ENCODE data around the gene ATM.
"Not testable (repeated sequence)": the region's sequence is repeated elsewhere in the genome, so short reads cannot be mapped to it uniquely, and the experiment has no call there.

Gene ATM

DNA sequence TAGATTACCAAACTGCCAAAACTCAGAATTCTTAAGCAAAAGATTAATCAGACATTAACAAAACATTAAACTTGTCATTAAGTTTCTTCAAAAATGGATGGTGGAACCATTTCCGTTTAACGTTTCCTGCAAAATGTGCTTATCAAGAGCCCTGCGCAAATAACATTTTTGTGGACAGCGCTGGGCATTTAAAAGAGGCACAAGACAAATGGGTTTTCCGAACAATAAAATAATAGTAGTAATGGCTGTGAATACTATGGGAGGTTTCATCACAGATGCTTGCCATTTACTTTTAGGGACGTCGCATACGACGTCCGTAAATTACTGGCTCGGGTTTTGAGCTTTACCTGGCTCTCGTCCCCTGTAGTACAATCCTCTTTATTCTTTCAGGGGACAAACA lies 1.5 kb upstream of the ATM start:
- no peak for DNase-seq

- no peak for DNase-seq
These were observed 825 bp upstream of the ATM start for GRCh38 chr11:108221911-108222573.

DNA sequence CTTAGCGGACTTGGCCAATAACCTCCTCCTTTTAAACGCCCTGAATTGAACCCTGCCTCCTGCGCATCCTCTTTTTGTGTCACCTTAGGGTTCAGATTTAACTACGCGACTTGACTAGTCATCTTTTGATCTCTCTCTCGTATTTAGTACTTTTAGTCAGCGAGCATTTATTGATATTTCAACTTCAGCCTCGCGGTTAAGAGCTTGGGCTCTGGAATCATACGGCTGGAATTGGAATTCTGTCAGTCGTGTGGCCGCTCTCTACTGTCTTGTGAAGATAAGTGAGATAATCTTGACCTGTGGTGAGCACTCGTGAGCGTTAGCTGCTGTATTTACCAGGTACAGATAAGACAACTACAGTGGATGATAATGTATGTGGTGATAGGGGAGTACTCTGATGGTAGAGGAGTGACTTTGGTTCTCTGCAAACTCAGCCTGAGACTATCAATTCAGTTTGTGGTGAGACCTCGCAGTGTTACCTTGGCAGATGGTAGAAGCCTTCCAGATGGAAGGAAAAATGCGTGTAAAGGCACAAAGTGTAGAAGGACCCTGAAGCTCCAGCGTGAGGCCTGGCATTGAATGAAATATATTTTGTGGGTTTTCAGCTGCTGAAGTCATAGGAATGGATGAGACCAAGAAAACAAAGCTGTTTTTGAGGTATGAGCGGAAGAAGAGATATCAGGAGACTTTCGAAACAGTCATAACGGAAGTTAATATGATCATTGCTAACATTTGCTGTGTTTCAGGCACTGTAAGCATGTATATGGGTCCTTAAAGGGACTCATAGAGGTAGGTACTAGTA lies 682 bp downstream of the ATM start:
- peak; percentile 88 for DNase-seq

- DNase-seq, result no peak
These were observed 1.5 kb downstream of the ATM start for GRCh38 chr11:108224366-108224765.

- peak; percentile 76 for DNase-seq
These were observed 2.3 kb downstream of the ATM start for GRCh38 chr11:108224911-108225786.

DNA sequence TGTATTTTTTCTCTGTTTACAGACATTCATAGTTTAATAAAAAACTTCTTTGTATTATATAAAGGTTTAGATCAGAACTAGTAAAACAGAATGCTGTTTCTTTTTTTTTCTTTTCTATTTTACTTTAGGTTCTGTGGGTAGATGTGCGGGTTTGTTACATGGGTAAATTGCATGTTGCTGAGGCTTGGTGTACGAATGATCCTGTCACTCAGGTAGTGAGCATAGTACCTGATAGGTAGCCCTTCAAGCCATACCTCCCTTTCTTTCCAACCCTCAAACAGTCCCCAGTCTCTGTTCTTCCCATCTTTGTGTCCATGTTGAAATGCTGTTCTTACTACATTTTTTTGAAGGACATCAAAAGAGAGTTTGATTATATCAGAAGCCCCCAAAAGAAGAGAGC lies 3.2 kb downstream of the ATM start:
- DNase-seq, result no peak

DNA sequence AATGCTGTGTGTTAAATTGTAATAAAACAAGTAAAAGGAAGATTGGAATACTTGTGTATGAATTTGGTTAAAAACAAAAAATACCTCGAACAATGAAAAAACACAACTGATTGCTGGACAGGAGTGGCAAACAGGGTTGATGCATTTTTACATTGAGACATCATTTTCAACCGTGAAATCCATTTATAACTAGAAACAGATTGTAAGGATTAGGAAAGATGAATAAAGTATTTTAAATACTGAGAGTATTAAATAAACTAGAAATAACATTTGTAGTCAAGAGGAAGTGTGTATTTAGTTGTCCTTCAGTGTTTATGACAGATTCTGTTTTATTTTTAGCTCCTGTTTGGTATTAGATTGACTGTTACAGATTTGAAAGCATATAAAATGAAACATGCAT lies 5.4 kb downstream of the ATM start:
- no peak for DNase-seq

DNA sequence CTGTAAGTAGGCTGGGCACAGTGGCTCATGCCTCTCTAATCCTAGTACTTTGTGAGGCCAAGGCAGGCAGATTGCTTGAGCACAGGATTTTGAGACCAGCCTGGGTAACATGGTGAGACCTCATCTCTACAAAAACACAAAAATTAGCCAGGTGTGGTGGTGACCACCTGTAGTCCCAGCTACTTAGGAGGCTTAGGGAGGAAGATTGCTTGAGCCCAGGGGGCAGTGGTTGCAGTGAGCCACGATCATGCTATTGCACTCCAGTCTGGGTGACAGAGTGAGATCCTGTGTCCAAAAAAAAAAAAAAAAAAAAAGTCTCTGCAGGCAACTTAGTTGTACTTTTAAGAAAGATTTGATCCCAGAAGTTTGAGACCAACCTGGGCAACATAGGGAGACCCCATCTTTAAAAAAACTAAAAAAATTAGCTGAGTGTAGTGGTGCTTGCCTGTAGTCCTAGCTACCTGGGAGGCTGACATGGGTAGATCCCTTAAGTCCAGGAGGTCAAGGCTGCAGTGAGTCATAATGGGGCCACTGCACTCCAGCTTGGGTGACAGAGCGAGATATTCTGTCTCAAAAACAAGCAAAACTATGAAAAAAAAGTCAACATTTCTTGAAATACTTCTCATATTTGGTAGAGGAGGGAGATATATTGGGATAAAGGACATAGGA lies 10.5 kb downstream of the ATM start:
- DNase-seq, result no peak

DNA sequence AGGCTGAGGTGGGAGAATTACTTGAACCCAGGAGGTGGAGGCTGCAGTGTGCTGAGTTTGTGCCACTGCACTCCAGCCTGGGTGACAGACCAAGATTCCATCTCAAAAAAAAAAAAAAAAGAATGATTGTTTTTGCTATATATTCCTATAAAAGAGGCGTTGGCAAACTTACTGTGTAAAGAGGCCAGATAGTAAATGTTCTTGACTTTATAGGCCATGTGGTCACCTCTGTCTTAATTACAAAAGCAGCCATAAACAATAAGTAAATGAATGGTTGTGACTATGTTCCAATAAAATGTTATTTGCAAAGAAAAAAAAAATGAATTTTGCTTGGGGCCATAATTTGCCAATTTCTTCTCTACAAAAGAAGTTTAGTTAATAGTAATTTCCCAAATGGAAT lies 12.3 kb downstream of the ATM start:
- no peak for DNase-seq

DNA sequence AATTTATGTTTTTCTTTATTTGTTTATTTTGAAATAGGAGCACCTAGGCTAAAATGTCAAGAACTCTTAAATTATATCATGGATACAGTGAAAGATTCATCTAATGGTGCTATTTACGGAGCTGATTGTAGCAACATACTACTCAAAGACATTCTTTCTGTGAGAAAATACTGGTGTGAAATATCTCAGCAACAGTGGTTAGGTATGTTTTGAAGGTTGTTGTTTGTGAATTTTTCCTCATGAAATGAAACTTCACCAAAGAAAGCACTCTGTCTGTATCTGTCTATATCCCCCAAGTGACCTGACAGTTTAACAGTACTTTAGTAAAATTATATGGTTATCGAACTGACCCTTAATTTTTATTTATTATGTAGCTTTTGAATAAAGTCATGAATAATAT lies 12.8 kb downstream of the ATM start:
- DNase-seq, result no peak

DNA sequence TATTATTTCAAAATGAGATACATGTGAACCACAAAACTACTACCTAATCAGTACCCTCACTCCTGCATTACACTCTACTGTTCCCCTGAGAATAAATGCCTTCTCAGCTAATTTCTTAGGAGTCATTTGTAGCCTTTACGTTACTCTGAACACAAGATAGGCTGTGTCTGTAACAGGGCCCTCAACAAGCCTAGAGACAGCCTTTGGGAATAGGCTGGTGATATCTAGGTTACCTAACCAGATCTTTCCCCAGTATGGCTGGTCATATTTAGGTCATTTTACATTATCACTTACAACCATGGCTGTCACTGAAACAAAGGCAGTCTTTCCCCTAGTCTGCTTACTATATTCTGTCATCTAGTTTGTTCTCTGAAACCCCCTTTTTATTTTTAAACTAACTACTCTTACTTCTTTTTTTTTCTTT lies 14.2 kb downstream of the ATM start:
- peak; percentile 52 for DNase-seq

DNA sequence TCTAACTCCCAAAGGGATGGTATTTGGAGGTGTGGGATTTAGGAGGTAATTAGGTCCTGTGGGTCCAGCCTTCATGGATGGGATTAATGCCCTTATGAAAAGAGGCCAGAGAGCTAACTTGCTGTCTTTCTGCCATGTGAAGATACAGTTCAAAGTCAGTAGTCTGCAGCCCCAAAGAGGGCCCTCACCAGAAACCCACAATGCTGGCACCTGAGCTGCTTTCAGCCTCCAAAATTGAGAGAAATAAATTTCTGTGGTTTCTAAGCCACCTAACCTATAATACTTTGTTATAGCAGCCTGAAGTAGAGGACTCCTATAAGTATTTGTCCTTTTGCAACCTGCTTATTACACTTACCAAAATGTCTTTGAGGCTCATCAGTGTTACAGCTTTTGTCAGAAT lies 16.2 kb downstream of the ATM start:
- DNase-seq, result no peak

- peak; percentile 50 for DNase-seq
These were observed 18.6 kb downstream of the ATM start for GRCh38 chr11:108241330-108242037.

GRCh38 chr11:108242422-108242821 lies 19.6 kb downstream of the ATM start:
- no peak for DNase-seq

GRCh38 chr11:108246308-108246707 lies 23.4 kb downstream of the ATM start:
- no peak for DNase-seq

DNA sequence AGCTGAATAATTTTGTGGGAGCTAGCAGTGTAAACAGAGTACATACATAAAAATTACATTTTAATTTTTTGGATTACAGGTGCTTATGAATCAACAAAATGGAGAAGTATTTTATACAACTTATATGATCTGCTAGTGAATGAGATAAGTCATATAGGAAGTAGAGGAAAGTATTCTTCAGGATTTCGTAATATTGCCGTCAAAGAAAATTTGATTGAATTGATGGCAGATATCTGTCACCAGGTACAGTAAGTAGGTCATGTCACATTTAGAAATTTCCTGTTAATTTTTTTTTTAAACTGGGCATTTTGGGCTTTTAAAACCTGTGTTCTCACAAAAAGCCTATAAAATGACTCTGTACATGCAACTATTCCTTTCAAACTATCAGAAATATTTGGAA lies 24.0 kb downstream of the ATM start:
- no peak for DNase-seq

DNA sequence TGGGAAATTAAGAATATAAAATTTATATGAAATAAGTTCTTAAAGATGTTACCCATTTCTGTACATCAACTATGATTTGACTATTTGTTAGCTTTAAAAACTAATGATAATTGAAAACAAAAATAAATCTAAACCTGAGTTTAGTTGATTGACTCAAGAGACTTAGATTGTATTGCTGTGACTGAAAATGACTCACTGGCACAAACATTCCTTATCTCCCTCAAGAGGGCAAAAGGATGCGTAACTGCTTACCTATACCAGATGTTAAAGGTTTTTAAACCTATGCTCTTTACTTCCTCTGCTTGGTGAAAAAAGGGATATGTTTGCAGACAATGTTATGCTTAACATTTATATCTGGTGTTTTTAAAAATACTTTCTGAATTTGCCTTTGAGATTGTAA lies 30.3 kb downstream of the ATM start:
- DNase-seq, result no peak

GRCh38 chr11:108269583-108269982 lies 46.7 kb downstream of the ATM start:
- no peak for DNase-seq

DNA sequence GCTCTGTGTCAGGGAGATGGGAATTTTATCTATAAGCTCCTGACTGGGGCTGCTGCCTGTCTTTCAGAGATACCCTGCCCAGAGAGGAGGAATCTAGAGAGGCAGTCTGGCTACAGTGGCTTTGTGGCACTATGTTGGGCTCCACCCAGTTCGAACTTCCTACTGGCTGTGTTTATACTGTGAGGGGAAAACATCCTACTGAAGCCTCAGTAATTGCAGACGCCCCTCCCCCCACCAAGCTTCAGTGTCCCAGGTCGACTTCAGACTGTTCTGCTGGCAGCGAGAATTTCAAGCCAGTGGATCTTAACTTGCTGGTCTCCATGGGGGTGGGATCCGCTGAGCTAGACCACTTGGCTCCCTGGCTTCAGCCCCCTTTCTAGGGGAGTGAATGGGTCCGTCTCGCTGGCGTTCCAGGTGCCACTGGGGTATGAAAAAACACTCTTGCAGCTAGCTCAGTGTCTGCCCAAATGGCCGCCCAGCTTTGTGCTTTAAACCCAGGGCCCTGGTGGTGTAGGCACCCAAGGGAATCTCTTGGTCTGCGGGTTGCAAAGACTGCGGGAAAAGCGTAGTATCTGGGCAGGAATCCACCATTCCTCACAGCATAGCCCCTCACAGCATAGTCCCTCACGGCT lies 54.2 kb downstream of the ATM start:
- DNase-seq, result not testable (repeated sequence)

DNA sequence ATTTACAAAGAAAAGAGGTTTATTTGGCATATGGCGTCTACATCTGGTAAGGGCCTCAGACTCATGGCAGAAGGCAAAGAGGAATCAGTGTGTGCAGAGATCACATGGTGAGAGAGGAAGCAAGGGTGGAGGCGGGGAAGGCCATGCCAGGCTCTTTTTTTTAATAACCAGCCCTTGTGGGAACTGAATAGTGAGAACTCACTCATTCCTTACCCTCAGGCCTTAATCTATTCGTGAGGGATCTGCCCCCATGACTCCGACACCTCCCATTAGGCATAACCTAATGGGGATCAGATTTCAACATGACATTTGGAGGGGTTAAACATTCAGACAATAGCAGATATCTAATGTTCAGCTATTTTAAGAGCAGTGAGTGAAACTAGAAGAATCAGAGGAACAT lies 55.7 kb downstream of the ATM start:
- no peak for DNase-seq

DNA sequence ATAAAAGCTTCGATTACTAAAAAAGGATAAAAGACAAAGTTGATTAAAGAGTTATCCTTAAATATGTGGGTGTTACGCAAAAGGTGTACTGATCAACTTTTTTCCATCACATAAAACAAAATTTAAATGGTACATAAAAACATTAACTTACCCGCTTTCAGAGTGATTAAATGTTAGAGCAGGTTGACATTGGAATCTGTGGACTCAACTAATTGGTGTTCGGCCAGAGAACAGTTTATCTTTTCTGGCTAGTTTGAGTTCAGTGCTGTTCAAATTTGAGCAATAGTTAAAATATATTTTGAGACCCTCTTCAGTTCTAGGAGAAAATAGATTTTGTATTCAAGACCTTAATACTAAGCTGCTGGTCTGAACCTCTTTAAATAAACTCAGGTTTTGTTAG lies 56.1 kb downstream of the ATM start:
- no peak for DNase-seq

GRCh38 chr11:108286370-108286769 lies 63.5 kb downstream of the ATM start:
- no peak for DNase-seq

All from activated CD4-positive, alpha-beta T cell treated with anti-CD3 and anti-CD28 coated beads, Interleukin-2, amount 50 U/mL, for 16 hours (primary cell).